Islet precursor cell (in vitro differentiated cells): ENCODE measurements around the gene DAB1.

Experiments used
- DNase-seq: peaks from one replicate; pipeline ENCODE4 v3.0.0-alpha.2; 2018

The DAB1 gene

GRCh38 chr1:57007948-57008347 is 415.9 kb downstream of the DAB1 start:
- DNase-seq, result no peak

DNA sequence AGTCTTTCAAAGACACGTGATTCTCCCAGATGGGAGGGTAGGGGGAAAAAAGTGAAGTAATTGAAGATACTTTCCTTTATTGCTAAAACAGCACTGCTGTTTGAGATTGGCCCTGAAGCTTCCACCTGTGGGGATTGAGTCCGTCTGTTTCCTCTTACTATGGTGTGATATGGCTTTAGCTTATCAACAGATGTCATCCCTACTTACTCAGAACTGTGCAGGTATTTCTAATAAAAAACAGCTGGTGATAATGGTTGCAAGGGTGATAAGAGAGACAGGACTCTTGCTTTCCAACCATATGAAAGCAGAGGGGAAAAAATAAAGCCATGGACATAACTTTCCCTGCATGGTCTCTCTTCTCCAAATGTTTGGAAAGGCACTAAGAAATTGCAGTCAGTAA is 416.4 kb downstream of the DAB1 start:
- DNase-seq, result no peak

- no peak for DNase-seq
Observed at GRCh38 chr1:57003398-57004139, 420.3 kb downstream of the DAB1 start.

GRCh38 chr1:56995414-56996100 is 428.3 kb downstream of the DAB1 start:
- DNase-seq, result no peak

- no peak for DNase-seq
Observed at GRCh38 chr1:56993475-56993874, 430.4 kb downstream of the DAB1 start.

DNA sequence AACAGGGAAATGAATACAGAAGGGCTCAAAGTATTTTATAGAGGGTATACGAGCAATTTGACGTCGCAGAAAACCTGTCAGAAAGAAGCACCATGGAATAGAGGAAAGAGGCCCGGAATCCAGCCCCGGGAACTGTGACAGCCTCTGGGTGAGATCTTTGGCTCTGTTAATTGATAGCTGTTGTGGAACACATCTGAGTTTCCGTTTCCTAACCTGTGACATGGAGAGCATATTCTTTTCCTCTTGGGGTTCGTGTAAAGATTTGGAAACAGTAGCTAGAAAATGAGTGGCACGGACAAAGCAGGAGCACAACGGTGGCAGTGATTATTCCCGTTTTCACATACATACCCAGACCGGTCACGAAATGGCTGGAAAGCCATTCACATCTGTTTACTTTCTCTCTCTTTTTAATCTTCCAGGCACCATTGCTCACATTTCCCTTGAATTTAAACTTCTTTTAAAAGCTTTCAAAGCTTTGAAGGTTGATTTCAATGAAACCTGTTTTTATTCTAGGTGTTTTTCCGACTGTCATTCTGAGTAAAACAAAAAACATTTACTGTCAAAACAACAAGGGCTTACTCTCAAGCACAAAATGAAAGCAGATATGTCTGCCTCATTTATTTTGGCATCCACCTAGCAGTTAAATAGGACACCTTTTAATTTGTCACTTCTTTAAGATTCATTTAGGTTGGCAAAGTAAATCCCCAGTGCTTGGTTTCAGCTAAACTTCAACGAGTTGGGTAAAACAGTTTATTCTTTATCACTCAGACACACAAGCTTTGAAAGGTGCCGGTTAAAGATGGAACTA is 431.3 kb downstream of the DAB1 start:
- no peak for DNase-seq

- no peak for DNase-seq
Observed at GRCh38 chr1:56991576-56991975, 432.3 kb downstream of the DAB1 start.

DNA sequence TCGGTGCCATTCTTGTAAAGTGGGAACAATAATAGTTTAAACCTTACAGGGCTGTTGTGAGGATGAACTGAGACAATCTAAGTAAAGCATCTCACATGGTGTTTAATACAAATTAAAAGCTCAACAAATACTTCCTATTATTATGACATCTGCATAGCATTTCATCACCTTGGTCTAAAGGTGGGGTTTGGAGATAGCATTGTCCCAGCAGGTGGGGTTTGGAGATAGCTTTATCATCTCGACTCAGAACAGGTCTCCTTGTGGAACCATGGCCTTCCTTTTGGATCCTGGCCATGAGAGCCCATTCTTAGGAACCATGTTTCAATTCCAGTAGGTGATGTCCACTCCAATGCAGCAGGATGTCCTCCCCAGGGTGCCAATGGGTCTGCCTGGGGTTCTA is 437.5 kb downstream of the DAB1 start:
- DNase-seq, result no peak

GRCh38 chr1:56985857-56986256 is 438.0 kb downstream of the DAB1 start:
- DNase-seq, result no peak

DNA sequence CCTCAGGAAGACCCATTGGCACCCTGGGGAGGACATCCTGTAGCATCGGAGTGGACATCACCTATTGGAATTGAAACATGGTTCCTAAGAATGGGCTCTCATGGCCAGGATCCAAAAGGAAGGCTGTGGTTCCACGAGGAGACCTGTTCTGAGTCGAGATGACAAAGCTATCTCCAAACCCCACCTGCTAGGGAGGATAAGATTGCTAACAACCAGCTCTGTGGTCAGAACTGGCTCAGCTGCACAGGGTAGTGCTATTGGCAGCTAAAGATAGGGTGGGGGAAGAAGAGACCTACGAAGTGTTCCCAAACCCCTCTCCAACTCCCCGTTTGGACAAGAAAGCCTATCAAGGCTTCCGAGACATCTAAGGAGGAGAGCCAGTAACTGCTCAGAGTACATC is 440.4 kb downstream of the DAB1 start:
- no peak for DNase-seq

DNA sequence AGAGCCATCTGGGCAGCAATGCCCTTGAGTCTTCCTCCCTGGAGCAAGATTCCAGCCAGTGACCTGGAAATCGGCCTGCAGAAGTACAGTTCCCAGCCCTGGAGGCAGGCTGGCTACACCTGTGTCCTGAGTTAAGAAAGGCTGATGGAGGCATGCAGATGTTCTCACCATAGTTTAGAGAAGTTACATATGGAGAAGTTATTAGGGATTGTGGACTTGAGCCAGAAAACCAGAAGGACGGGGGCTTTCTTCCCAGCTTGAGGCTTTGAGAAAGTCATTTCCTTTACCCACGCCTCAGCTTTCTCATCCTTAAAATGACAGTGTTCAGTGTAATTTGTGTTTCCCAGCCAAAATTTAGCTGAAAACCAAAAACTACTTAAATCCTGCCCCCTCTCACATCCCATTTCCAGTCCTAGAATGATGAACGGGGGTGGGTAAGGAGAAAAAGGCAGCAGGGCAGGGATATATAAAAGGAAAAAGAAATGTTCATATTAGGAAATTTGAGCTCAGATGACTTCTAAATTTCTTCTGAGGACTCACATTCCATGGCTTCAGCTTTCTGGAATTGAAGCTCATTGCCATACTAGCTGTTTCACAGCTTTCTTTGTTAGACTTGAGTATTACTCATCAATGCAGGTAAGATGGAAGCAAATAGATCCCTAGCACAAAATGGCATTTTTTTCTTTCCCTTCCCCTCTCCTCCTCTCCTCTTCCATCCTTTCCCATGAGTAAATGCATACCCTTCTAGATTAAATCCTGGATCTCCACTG is 443.7 kb downstream of the DAB1 start:
- no peak for DNase-seq

DNA sequence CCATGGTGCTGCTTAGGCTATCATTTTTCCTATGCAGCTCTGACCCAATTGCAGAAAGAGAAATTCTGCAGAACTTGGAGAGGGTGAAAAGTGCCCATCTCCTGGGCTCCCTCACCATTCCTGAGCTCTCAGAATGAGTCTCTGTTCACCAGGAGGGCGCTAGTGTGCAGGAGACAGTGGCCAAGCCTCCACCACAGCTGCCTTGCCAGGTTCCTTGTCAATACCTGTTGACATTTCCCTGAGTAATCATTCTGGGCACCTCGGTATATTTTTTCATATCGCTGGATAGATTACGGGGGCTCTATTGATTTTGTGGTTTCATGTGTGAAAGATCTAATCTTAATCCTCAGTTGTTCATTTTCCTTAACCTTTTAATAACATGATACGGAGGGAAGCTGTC is 445.0 kb downstream of the DAB1 start:
- no peak for DNase-seq

- no peak for DNase-seq
Observed at GRCh38 chr1:56977910-56978309, 445.9 kb downstream of the DAB1 start.

GRCh38 chr1:56975446-56975845 is 448.4 kb downstream of the DAB1 start:
- DNase-seq, result no peak

GRCh38 chr1:56973923-56974742 is 449.7 kb downstream of the DAB1 start:
- no peak for DNase-seq

DNA sequence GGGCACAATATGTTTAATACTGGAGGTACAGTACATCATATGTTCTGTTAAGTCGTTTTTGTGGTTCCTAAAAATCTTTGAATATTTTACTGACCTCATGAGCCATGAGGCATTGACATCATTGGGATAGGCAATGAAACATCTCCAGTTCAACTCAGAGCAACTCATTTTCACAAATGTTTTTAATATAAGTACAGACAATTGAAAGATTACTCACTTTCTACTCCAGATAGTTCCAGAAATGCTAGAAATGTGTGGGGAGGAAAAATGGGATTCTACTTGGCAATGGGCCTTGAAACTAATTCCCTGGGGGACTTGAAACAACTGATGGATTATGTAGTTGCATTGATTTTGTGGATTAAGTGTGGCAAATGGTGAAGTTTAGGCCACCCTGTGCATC is 450.9 kb downstream of the DAB1 start:
- DNase-seq, result no peak

DNA sequence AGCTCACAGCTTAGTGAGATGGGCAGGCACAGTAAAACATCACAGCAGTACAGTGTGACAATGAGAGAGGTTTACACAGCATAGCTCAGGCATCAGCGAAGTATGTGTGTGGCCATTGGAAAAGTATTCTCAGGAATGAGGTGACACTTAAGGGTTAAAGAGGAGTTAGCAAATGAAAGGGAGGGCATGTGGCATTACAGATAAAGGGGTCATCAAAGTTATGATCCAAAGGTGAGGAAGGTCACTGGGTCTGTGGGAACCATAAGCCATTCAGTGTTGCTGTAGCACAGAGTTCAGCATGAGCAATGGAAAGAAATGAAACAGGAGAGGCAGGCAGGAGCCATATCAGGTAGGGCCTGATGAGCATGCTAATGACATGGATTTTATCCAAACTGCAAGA is 453.6 kb downstream of the DAB1 start:
- DNase-seq, result no peak

DNA sequence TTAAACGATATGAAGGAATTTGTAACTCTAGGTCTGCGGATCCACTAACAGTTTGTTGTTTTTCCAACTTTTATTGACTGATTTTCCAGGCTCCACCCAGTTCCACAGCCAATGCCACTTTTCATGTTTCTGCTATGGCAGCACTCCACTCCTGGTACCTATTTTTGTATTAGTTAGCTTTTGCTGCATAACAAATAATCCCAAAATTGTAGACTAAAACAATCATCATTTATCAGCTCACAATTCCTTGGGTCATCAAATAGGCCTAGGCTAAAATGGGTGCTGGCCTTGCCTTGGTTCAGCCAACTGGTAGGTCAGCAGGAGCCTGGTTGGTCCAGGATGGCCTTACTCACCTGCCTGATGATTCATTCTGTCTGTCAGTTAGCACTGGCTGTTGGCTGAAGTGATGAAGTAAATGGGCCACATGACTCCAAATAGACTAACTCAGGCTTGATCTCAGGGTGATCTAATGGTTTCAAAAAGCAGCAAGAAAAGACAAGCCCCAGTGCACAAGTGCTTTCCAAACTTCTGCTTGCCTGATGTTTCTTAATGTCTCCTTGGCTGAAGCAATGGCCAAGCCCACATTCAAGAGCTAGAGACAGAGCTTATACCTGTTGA is 454.9 kb downstream of the DAB1 start:
- DNase-seq, result no peak

GRCh38 chr1:56967900-56968832 is 455.7 kb downstream of the DAB1 start:
- no peak for DNase-seq

- no peak for DNase-seq
Observed at GRCh38 chr1:56967355-56967754, 456.5 kb downstream of the DAB1 start.

DNA sequence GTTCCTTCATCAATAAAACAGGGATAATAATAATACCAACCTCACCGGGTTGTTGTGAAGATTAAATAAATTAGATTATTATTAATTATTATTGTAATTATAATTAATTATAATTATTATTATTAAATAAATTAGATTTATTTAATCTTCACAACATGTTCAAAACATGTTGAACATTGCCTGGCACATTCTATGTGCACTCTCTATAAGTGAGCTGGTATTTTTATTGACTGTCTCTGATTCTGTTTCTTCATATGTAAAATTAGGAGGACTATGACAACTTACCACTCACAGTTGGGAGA is 457.2 kb downstream of the DAB1 start:
- DNase-seq, result no peak
